ENCODE data around the gene FTO. TPM values are rescaled to one million over a fixed set of nuclear protein-coding genes. Genes with fewer than 3 reads are reported as not detected.

Gene FTO
- total and polyA plus RNA-seq, 2 of the 13 experiments (the other 11 are each of a cell fraction or from before 2014, with no cell fraction given), result 41.6 to 55.8 TPM

- TF ChIP-seq ZBTB25 (CRISPR knock-in tag; IDR thresholded peaks at IDR 0.05) (peak; percentile 93), YEATS4 (CRISPR knock-in tag; IDR thresholded peaks at IDR 0.05; ENCODE audit: borderline replicate concordance) (peak; percentile 84), TARDBP (CRISPR knock-in tag; IDR thresholded peaks at IDR 0.05) (peak; percentile 75; the same call in 1 of the 2 replicates), ZFX (CRISPR knock-in tag; IDR thresholded peaks at IDR 0.05; ENCODE audit: low read depth) (peak; percentile 78), ZSCAN21 (CRISPR knock-in tag; IDR thresholded peaks at IDR 0.05; ENCODE audit: borderline replicate concordance) (no peak), ZNF607 (CRISPR knock-in tag; IDR thresholded peaks at IDR 0.05; ENCODE audit: borderline replicate concordance) (no peak), CREB1 (IDR thresholded peaks at IDR 0.05) (no peak), CREB1 (CRISPR knock-in tag; IDR thresholded peaks at IDR 0.05) (peak; percentile 60), NFATC3 (CRISPR knock-in tag; IDR thresholded peaks at IDR 0.05) (no peak), CREBL2 (CRISPR knock-in tag; IDR thresholded peaks at IDR 0.05; ENCODE audit: borderline replicate concordance) (no peak), ZNF407 (CRISPR knock-in tag; IDR thresholded peaks at IDR 0.05; ENCODE audit: not compliant biosample characterization) (no peak), MYPOP (CRISPR knock-in tag; IDR thresholded peaks at IDR 0.05) (peak; percentile 78; the same call in 1 of the 2 replicates), GFI1 (CRISPR knock-in tag; IDR thresholded peaks at IDR 0.05; ENCODE audit: borderline replicate concordance) (peak; percentile 65; the same call in 1 of the 2 replicates)
These were observed 177.4 kb downstream of the FTO start (continued) for GRCh38 chr16:53881371-53881770.
